Suprapubic skin (tissue), 4 donors: ENCODE data around the gene SPRED2. TPM values are rescaled to one million over a fixed set of nuclear protein-coding genes. Genes with fewer than 3 reads are reported as not detected.

Source experiments
- DNase-seq, 2 donors: peaks; one replicate each; pipeline ENCODE4 v3.0.0-alpha.2; 2019; ENCODE audit warnings: low spot score in 2 of 2
- H3K27ac ChIP-seq: fragments of 200-600 bp; sonication (generic); one replicate; pipeline ENCODE4 v1.5.1; 2019
- H3K27me3 ChIP-seq: fragments of 200-600 bp; sonication (generic); one replicate; pipeline ENCODE4 v1.5.1; 2019
- H3K36me3 ChIP-seq: fragments of 200-600 bp; sonication (generic); one replicate; pipeline ENCODE4 v1.5.1; 2019
- H3K4me1 ChIP-seq: fragments of 200-600 bp; sonication (generic); one replicate; pipeline ENCODE4 v1.5.1; 2019
- H3K4me3 ChIP-seq: fragments of 200-600 bp; sonication (generic); one replicate; pipeline ENCODE4 v1.5.1; 2019; ENCODE audit warnings: mild to moderate bottlenecking
- H3K9me3 ChIP-seq: fragments of 200-600 bp; sonication (generic); one replicate; pipeline ENCODE4 v1.5.1; 2019
- EP300 ChIP-seq: sonication (generic); formaldehyde crosslinking; IDR thresholded peaks from one replicate; pipeline ENCODE4 v1.6.1; 2017; ENCODE audit warnings: antibody characterized with exemption
- POLR2A ChIP-seq, 2 donors: fragments of 450-650 bp; IDR thresholded peaks; one replicate each; pipeline ENCODE4 v1.6.1; 2017; ENCODE audit warnings: antibody characterized with exemption in 2 of 2, mild to moderate bottlenecking in 2 of 2, moderate library complexity in 2 of 2
- POLR2AphosphoS5 ChIP-seq, 3 donors: sonication (generic); formaldehyde crosslinking; IDR thresholded peaks; one replicate each; pipeline ENCODE4 v1.6.1; 2017; ENCODE audit warnings: antibody characterized with exemption in 3 of 3
- WGBS: methylation state at CpG from one replicate; pipeline ENCODE4 v1.1.5; 2018; 5-methylcytosine and 5-hydroxymethylcytosine counted together
- total RNA-seq, 4 donors: library from RNA; depleted of rRNA; stranded (reverse); fragments of >200 nt; gene quantifications; one replicate each; pipeline ENCODE4 v1.1.0, GENCODE V29; 2016
- TF ChIP-seq, protein P1 (sequence below), 2 donors: fragments of 200-600 bp in 1 of 2; fragments of 450-650 bp in 1 of 2; sonication (generic) in 1 of 2; IDR thresholded peaks; one replicate each; pipeline ENCODE4 v1.5.1; 2016 to 2019; ENCODE audit warnings: antibody characterized with exemption in 2 of 2, mild to moderate bottlenecking in 1 of 2, moderate library complexity in 1 of 2

SPRED2 gene
- total RNA-seq, 4 donors from 2014 or later, result 17.8 to 27.5 (median 18.7) TPM

DNA sequence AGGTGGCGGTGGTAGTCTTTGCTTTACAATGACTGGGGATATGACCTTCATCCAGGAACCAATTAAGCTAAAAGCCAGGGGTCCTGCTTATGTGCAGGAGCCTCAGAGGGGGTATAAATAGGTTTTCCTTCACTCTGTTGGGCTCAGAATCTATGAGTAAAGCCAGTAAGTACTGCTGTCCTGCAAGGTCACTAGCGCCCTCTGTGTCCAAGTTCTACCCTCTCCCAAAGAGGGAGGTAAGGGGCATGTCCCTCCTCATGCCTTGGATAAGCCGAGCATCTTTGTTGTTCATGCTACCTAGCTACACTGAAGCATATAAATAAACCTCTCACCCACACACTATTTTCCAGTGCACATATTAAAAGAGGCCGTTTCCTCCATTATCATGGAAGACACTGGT, 79.4 kb downstream of the SPRED2 start:
- no peak overlapping the region for H3K27ac ChIP-seq
- TF ChIP-seq EP300 (no peak), POLR2A (IDR thresholded peaks at IDR 0.05) (no peak), POLR2AphosphoS5 (IDR thresholded peaks at IDR 0.05) (no peak)
- TF ChIP-seq, protein P1, sequence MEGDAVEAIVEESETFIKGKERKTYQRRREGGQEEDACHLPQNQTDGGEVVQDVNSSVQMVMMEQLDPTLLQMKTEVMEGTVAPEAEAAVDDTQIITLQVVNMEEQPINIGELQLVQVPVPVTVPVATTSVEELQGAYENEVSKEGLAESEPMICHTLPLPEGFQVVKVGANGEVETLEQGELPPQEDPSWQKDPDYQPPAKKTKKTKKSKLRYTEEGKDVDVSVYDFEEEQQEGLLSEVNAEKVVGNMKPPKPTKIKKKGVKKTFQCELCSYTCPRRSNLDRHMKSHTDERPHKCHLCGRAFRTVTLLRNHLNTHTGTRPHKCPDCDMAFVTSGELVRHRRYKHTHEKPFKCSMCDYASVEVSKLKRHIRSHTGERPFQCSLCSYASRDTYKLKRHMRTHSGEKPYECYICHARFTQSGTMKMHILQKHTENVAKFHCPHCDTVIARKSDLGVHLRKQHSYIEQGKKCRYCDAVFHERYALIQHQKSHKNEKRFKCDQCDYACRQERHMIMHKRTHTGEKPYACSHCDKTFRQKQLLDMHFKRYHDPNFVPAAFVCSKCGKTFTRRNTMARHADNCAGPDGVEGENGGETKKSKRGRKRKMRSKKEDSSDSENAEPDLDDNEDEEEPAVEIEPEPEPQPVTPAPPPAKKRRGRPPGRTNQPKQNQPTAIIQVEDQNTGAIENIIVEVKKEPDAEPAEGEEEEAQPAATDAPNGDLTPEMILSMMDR (IDR thresholded peaks at IDR 0.05), result no peak
- WGBS, result 94% methylated on average over 4 of the region's 4 CpGs

DNA sequence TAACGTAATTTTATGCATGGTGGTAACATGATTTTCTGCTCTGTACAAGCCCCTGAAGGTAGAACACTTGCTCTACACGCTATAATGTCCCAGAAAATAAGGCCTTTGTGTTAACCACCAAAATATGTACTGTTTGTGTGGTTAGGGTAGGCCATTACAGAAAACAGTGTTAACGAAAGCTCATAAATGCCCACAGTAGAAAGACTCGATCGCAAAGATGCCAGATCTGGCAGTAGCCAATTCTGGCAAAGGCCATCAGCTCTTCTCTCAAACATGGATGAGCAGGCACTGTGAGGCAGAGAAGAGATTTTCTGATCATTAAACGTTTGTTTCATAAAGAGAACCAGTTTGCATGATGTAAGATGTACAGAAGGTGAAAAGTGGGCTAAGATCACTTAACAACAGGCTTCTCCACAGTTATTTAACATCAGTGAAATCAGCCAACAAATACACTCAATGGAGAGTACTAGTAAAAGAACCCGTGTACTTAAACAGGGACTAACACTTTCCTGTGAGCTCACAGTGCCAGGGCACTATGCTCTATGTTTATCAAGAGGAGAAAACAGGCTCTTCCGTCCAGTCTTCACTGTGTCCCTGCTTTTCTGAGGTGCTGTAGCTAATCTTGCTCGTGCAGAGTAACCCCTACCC, 80.3 kb downstream of the SPRED2 start:
- no peaks in the 10 kb centered on the region for H3K36me3 ChIP-seq
- no peaks in the 10 kb centered on the region for H3K9me3 ChIP-seq
- H3K27me3 ChIP-seq, result no peaks in the 10 kb centered on the region
- WGBS, result 83% methylated on average over 9 of the region's 9 CpGs
- DNase-seq, result no peak
- no peak overlapping the region for H3K27ac ChIP-seq
- TF ChIP-seq POLR2A (IDR thresholded peaks at IDR 0.05) (no peak), EP300 (no peak), POLR2AphosphoS5 (IDR thresholded peaks at IDR 0.05) (no peak)
- TF ChIP-seq, protein P1 (IDR thresholded peaks at IDR 0.05), result no peak
- H3K4me1 ChIP-seq, result peaks cover 21% of the 10 kb centered on the region
- no peak overlapping the region for H3K4me3 ChIP-seq

More for the DNA sequence above, 79.4 kb downstream of the SPRED2 start:
- no peaks in the 10 kb centered on the region for H3K9me3 ChIP-seq
- DNase-seq, result no peak
- H3K4me1 ChIP-seq, result peaks cover 21% of the 10 kb centered on the region
- H3K4me3 ChIP-seq, result no peak overlapping the region
- no peaks in the 10 kb centered on the region for H3K27me3 ChIP-seq
- no peaks in the 10 kb centered on the region for H3K36me3 ChIP-seq

DNA sequence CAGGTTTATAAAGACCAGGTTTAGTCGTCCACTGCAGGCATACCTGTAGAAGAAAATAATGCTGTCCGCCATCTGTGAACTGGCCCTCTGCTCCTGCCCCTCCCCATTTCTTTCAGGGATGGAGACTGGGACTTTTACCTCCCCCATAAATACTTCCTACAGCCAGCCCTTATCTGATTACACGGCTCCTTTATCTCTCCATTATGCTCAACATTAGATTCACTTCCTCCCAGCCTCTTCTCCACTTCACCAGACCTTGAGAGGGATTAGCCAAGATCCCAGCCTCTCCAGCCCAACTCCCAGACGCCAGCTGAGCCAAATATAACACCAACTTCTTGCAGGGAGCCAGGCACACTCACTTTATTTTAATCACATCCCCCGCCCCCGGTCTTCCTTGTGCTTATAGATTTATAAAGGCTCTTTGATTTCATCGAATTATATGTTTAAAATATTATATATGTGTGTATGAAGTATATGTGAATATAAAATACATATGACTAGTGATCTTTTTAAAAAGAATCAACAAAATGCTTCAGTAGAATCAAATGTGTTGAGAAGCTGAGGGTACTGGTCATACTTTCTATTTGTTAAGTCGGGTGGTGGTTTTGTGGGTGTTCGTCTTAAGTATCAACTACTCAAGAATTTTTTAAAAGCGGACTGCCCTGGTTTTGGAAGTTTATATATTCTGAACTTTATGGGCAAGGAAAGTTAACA, 81.0 kb downstream of the SPRED2 start:
- Histone ChIP-seq H3K4me3 (no peak overlapping the region), H3K9me3 (no peaks in the 10 kb centered on the region), H3K27ac (no peak overlapping the region), H3K4me1 (peaks cover 21% of the 10 kb centered on the region), H3K36me3 (no peaks in the 10 kb centered on the region), H3K27me3 (no peaks in the 10 kb centered on the region)
- TF ChIP-seq EP300 (no peak), POLR2A (IDR thresholded peaks at IDR 0.05) (no peak), POLR2AphosphoS5 (IDR thresholded peaks at IDR 0.05) (no peak)
- TF ChIP-seq, protein P1 (IDR thresholded peaks at IDR 0.05), result no peak
- WGBS, result 77% methylated on average over 10 of the region's 10 CpGs
- no peak for DNase-seq

DNA sequence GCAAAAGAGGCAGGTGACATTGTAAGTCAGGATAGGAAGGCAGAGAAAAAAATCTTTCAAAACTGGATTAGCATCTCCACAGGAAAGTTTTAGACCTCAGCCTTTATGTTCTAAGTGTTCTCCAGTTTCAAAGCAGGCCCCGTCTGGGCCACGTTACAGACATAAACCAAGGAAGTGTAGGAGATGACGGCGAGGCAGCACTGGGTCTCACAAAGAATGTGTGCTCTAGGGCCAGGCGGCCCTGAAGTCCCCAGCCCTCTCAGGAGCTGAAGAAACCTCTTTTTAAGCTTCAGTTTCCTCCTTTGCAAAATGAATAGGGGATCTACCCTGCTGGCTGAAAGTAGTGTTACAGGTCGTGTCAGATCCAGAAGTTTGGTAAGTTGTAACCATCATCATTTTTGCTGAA, 81.7 kb downstream of the SPRED2 start:
- no peak for TF ChIP-seq POLR2AphosphoS5 (IDR thresholded peaks at IDR 0.05)
- TF ChIP-seq, protein P1 (IDR thresholded peaks at IDR 0.05), result peak; percentile 16 to 28
- no peaks in the 10 kb centered on the region for H3K9me3 ChIP-seq
- no peaks in the 10 kb centered on the region for H3K36me3 ChIP-seq
- H3K4me3 ChIP-seq, result no peak overlapping the region
- no peaks in the 10 kb centered on the region for H3K27me3 ChIP-seq
- H3K4me1 ChIP-seq, result peaks cover 21% of the 10 kb centered on the region
- no peak overlapping the region for H3K27ac ChIP-seq
- WGBS, result 64% methylated on average over 6 of the region's 6 CpGs
- DNase-seq, result no peak

DNA sequence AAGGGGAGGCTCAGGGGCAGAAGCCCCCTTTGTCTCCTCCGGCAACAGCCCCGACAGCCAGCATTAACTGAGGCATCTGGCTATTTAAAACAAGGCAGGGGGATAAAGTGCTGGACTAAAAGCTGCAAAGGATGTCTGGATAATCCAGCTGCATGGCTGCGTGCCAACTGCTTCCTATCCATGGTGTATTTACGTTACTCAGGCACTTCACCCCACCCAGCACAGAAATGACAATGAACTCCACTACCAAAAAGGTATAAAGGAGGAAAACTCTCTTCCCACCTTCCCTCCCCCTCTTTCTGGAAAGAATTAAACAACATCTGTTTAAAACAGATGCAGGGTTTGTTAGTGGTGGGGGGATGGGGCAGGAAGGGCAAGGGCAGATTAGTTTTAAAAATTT, 82.5 kb downstream of the SPRED2 start:
- Histone ChIP-seq H3K36me3 (no peaks in the 10 kb centered on the region), H3K4me3 (no peak overlapping the region), H3K27ac (no peak overlapping the region), H3K4me1 (peaks cover 20% of the 10 kb centered on the region), H3K9me3 (no peaks in the 10 kb centered on the region), H3K27me3 (no peaks in the 10 kb centered on the region)
- 41% methylated on average over 4 of the region's 4 CpGs for WGBS
- TF ChIP-seq POLR2AphosphoS5 (IDR thresholded peaks at IDR 0.05) (no peak), EP300 (no peak), POLR2A (IDR thresholded peaks at IDR 0.05) (no peak)
- TF ChIP-seq, protein P1 (IDR thresholded peaks at IDR 0.05), result no peak
- peak in 1 of 2 donors; percentile 69 for DNase-seq
